Measurements from ENCODE around the gene ANTXRL. TPM values are rescaled to one million over a fixed set of nuclear protein-coding genes. Genes with fewer than 3 reads are reported as not detected.
"Not testable (repeated sequence)": the region's sequence is repeated elsewhere in the genome, so short reads cannot be mapped to it uniquely, and the experiment has no call there.

The ANTXRL gene
- total RNA-seq, 1 donor from 2014 or later = not detected

GRCh38 chr10:46253076-46254006 lies 33.5 kb upstream of the ANTXRL start:
- Mint-ChIP-seq H3K4me3 (no peak overlapping the region), H3K27me3 (peaks cover 2% of the 10 kb centered on the region), H3K27ac (no peak overlapping the region), H3K9me3 (no peaks in the 10 kb centered on the region), H3K4me1 (peaks cover 2% of the 10 kb centered on the region), H3K36me3 (ENCODE audit: low read depth) (no peaks in the 10 kb centered on the region)
- no peak for TF ChIP-seq CTCF (IDR thresholded peaks at IDR 0.05)
- POLR2A ChIA-PET = no interaction called here
- ATAC-seq (ENCODE audit: low read depth) = no peak
- CTCF ChIA-PET = no interaction called here
- intact Hi-C loops (cut with micrococcal nuclease) = no loop called here
- DNase-seq = no peak

- H3K4me3 Mint-ChIP-seq = no peak overlapping the region
- H3K9me3 Mint-ChIP-seq = no peaks in the 10 kb centered on the region
- ChIA-PET POLR2A (no interaction called here), CTCF (no interaction called here)
- no peaks in the 10 kb centered on the region for H3K36me3 Mint-ChIP-seq (ENCODE audit: low read depth)
- DNase-seq (no peak), ATAC-seq (ENCODE audit: low read depth) (no peak)
- peaks cover 2% of the 10 kb centered on the region for H3K27me3 Mint-ChIP-seq
- TF ChIP-seq CTCF (IDR thresholded peaks at IDR 0.05) = no peak
- H3K4me1 Mint-ChIP-seq = peaks cover 2% of the 10 kb centered on the region
- intact Hi-C loops (cut with micrococcal nuclease) = no loop called here
- no peak overlapping the region for H3K27ac Mint-ChIP-seq
Observed at GRCh38 chr10:46254007-46254383, 32.8 kb upstream of the ANTXRL start.

- Mint-ChIP-seq H3K36me3 (ENCODE audit: low read depth) (no peaks in the 10 kb centered on the region), H3K9me3 (no peaks in the 10 kb centered on the region), H3K27me3 (peaks cover 2% of the 10 kb centered on the region), H3K4me3 (no peak overlapping the region), H3K27ac (no peak overlapping the region), H3K4me1 (peaks cover 2% of the 10 kb centered on the region)
- ATAC-seq (ENCODE audit: low read depth) = no peak
- CTCF ChIA-PET = no interaction called here
- intact Hi-C loops (cut with micrococcal nuclease) = no loop called here
- no peak for TF ChIP-seq CTCF (IDR thresholded peaks at IDR 0.05)
- POLR2A ChIA-PET = no interaction called here
- no peak for DNase-seq
Observed at GRCh38 chr10:46254467-46254866, 32.3 kb upstream of the ANTXRL start.

GRCh38 chr10:46255210-46255609 lies 31.6 kb upstream of the ANTXRL start:
- intact Hi-C loops (cut with micrococcal nuclease); POLR2A ChIA-PET; H3K27me3 Mint-ChIP-seq; CTCF ChIA-PET; H3K27ac Mint-ChIP-seq; H3K36me3 Mint-ChIP-seq (ENCODE audit: low read depth); DNase-seq; H3K4me1 Mint-ChIP-seq; ATAC-seq (ENCODE audit: low read depth); H3K9me3 Mint-ChIP-seq; H3K4me3 Mint-ChIP-seq: not testable (repeated sequence)

GRCh38 chr10:46255801-46256747 lies 30.7 kb upstream of the ANTXRL start:
- no peak for TF ChIP-seq CTCF (IDR thresholded peaks at IDR 0.05)
- Mint-ChIP-seq H3K9me3 (no peaks in the 10 kb centered on the region), H3K4me3 (no peak overlapping the region), H3K4me1 (peaks cover 2% of the 10 kb centered on the region), H3K36me3 (ENCODE audit: low read depth) (no peaks in the 10 kb centered on the region), H3K27ac (no peak overlapping the region), H3K27me3 (peaks cover 2% of the 10 kb centered on the region)
- intact Hi-C loops (cut with micrococcal nuclease) = no loop called here
- no peak for DNase-seq
- ChIA-PET CTCF (no interaction called here), POLR2A (no interaction called here)
- ATAC-seq (ENCODE audit: low read depth) = no peak
